ENCODE data around the gene PLPPR4.

GRCh38 chr1:99304725-99305282 is 40.5 kb downstream of the PLPPR4 start:
- TF ChIP-seq, protein P1, sequence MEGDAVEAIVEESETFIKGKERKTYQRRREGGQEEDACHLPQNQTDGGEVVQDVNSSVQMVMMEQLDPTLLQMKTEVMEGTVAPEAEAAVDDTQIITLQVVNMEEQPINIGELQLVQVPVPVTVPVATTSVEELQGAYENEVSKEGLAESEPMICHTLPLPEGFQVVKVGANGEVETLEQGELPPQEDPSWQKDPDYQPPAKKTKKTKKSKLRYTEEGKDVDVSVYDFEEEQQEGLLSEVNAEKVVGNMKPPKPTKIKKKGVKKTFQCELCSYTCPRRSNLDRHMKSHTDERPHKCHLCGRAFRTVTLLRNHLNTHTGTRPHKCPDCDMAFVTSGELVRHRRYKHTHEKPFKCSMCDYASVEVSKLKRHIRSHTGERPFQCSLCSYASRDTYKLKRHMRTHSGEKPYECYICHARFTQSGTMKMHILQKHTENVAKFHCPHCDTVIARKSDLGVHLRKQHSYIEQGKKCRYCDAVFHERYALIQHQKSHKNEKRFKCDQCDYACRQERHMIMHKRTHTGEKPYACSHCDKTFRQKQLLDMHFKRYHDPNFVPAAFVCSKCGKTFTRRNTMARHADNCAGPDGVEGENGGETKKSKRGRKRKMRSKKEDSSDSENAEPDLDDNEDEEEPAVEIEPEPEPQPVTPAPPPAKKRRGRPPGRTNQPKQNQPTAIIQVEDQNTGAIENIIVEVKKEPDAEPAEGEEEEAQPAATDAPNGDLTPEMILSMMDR (IDR thresholded peaks at IDR 0.05; ENCODE audit: insufficient read depth, low read length, poor library complexity, severe bottlenecking) = no peak
- no peak for TF ChIP-seq EZH2phosphoT487 (conservative IDR thresholded peaks at IDR 0.05; ENCODE audit: low read length)

Data from SU-DHL-6 (cell line).